GM12801 (cell line): ENCODE measurements around the gene ADRA2A.

ENCODE experiments used
- TF ChIP-seq, protein P1 (sequence below): IDR thresholded peaks from one replicate; pipeline ENCODE4 v1.5.1; 2011; ENCODE audit warnings: control low read depth; ENCODE audit not compliant: insufficient read length; ENCODE audit errors: extremely low read depth

Gene ADRA2A

DNA sequence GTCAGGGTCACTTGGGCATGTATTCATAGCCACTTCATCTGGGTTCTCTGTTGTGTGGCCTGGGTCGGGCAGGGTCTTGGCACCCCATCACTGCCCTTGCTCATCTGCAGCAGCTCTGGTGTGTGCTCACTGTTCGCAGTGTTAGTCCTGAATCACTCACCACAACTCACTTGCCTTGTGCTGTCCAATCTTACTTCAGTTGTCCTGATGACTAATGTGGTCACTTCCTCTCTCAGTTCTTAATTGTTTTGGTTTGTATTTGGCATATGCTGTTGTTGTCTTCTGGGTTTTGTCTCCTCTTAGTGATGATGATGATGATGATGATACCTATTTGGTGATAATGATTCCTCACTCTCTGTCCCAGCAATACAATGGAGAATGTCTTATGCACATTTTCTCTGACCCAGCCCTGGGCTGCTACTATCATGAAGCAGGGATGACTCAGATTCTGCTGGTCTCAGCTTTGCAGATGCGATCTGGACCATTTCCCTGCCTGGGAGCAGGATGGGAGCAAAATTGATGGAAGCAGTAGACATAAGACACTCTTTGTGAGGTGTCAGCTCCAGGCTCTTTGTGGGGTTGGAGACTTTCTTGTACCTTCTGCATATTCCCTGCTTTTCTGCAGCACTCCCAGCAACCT is 17.0 kb downstream of the ADRA2A start:
- TF ChIP-seq, protein P1, sequence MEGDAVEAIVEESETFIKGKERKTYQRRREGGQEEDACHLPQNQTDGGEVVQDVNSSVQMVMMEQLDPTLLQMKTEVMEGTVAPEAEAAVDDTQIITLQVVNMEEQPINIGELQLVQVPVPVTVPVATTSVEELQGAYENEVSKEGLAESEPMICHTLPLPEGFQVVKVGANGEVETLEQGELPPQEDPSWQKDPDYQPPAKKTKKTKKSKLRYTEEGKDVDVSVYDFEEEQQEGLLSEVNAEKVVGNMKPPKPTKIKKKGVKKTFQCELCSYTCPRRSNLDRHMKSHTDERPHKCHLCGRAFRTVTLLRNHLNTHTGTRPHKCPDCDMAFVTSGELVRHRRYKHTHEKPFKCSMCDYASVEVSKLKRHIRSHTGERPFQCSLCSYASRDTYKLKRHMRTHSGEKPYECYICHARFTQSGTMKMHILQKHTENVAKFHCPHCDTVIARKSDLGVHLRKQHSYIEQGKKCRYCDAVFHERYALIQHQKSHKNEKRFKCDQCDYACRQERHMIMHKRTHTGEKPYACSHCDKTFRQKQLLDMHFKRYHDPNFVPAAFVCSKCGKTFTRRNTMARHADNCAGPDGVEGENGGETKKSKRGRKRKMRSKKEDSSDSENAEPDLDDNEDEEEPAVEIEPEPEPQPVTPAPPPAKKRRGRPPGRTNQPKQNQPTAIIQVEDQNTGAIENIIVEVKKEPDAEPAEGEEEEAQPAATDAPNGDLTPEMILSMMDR, result no peak

DNA sequence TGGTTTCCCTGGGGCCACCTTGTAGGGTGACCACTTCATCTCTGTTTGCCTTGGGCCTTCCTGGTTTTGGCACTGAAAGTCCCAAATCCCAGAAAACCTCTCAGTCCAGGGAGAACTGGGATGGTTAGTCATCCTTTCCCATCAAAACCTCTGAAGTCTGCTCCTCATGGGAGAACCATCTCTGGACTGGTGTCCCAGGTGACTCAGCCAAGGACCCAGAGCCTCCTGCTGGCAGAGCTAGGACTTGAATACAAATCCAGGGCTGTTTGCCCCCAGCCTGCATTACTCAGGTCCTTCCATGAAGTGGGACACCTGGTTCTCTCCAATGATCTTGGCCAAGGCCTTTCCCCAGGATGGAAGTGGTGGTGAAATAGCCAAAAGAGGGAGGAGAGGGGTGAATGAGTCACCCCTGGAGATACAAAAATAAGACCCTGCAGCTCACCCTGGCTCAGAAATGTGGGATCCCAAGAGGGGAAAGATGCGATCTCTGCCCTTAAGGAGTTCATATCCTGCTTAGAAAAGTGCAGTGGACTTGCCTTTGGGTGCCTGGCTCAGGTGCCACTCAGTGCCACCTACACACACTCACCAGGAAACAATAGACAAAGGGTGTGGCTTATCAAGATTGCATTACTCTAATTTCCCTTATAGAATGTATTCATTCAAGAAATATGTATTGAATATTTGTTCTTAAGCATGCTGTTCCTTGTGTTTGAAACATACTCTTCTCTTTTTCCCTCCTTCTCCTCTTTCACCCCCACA is 22.0 kb downstream of the ADRA2A start:
- TF ChIP-seq, protein P1, result no peak

DNA sequence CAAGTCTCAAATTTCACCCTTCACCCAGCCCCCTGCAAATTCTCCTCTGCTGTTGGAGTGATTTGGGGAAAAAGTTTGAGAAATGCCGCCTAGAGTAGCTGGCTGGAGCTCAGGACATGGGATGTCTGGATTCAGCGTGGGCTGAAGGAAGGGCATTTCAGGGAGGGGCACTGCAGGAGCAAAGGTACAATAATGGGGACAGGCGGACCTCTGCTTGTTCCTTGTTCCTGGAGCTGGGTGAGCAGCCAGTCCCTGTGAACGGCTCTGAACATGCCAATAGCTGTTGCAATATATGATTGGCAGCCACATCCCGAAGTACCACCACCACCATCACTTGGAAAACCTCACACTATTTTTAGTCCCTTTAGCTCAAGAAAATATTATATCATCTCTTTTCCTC is 23.4 kb downstream of the ADRA2A start:
- TF ChIP-seq, protein P1, result no peak

DNA sequence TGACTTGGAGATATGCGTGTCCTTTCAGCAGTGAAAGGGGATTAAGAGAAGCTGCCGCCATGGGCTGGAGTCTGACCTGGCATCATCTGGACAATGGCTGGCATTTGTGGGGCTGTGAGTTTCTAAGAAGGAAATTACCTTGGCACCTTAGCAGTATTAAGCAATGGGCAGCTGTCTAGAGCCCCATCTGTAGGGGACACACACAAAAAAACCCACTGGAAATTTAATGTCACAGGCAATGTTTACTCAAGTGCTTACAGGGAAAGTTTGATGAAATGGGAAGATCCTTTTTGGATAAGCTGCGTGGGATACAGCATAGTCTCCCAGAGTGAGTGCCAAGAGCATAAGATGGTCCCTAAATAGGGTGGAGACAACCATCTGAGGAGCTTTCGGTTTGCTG is 25.0 kb downstream of the ADRA2A start:
- TF ChIP-seq, protein P1, result no peak

DNA sequence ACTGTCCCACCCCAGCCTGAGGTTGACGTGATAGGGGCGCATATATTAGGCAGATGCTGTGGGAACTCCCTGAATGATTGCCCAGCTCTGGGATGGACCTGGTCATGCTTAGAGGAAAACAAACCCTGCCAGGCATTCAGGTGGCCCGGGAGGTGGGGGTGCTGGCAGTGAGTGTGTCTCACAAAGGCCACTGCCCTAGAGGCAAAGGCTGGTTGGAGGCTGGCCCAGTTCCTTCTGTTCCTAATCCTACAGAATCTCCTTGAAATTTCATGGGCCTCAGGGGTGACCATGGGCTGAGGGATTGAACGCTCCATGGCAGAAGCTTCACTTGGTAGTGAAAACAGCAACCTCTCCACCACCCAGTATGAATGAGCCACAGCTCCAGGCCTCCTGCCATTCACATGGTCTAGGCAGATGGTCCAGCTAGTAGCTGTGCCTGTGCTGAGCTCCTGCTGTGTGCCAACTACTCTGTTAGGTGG is 25.6 kb downstream of the ADRA2A start:
- TF ChIP-seq, protein P1, result no peak

DNA sequence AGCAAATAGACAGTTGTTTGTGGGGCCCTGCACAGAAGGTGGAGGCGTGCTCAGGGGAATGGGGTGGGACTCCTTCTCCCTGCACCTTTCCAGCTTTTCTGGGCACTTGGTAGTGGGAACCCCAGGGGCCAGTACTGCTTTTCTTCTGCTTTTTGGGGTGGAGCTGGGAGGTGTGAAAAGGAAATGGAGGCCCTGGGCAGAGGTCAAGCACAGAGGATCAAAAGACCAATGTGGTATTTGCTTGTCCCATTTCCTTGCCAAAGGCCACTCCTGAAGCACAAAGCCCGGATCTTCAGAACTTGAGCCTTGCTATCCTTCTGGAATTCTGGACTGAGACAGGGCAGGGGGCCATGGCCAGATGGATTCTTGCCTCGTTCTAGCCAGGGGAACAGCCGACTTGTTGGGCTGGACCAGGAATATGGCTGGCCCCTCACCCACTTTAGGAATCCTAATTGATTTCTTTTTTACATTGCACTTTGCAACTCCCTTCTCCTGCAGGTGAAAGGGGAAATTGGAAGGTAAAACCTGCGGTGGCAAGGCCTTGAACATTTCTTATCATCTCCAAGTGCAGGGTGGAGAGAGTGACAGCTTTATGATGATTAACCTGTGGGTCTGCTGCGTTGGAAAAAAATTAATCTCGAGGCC is 26.5 kb downstream of the ADRA2A start:
- TF ChIP-seq, protein P1, result no peak

DNA sequence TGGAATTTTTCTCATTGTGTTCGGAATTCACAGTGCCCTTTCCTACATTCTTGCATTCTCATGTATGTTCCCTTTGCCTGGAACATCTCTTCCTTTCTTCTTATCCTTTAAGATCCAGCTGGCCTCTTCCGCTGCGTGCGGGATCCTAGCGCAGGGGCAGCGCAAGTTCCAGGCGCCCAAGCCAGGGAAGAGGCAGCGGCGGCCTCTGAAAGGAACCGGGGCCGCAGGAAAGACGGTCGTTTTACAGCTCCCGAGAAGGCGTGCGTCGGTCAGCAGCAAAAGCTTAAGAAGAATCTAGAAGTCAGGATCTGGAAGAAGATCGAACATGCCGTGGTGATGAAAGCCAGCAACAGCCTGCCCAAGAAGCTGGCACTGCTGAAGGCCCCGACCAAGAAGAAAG is 28.0 kb downstream of the ADRA2A start:
- TF ChIP-seq, protein P1, result no peak
